Endodermal cell (in vitro differentiated cells): Measurements from ENCODE around the gene ADCY2. TPM values are rescaled to one million over a fixed set of nuclear protein-coding genes. Genes with fewer than 3 reads are reported as not detected.
A peak's percentile ranks its signal among the peaks of the same experiment; 100 is the strongest.

ENCODE experiments used
- DNase-seq: peaks from one replicate; pipeline ENCODE4 v3.0.0-alpha.2; 2017
- H3K27ac ChIP-seq: 2 replicates; pipeline ENCODE4 v1.5.1; 2013; ENCODE audit warnings: mild to moderate bottlenecking, low read depth, low read length, moderate library complexity
- H3K27me3 ChIP-seq: 2 replicates; pipeline ENCODE4 v1.6.1; 2013; ENCODE audit warnings: mild to moderate bottlenecking, low read length, moderate library complexity; ENCODE audit not compliant: insufficient read depth, control insufficient read depth, poor library complexity, severe bottlenecking
- H3K36me3 ChIP-seq: 2 replicates; pipeline ENCODE4 v1.7.0; 2013; ENCODE audit warnings: mild to moderate bottlenecking, low read length, moderate library complexity; ENCODE audit not compliant: control insufficient read depth, insufficient read depth
- H3K4me1 ChIP-seq: one replicate; pipeline ENCODE4 v1.7.0; 2013; ENCODE audit warnings: low read length; ENCODE audit not compliant: control insufficient read depth, insufficient read depth
- H3K4me3 ChIP-seq: 2 replicates; pipeline ENCODE4 v1.5.1; 2013; ENCODE audit warnings: mild to moderate bottlenecking, low read length, moderate library complexity
- H3K9ac ChIP-seq: 2 replicates; pipeline ENCODE4 v1.6.1; 2013; ENCODE audit warnings: mild to moderate bottlenecking, low read length, moderate library complexity; ENCODE audit not compliant: poor library complexity, severe bottlenecking; ENCODE audit errors: extremely low read depth
- H3K9me3 ChIP-seq: 2 replicates; pipeline ENCODE4 v1.6.1; 2013; ENCODE audit warnings: mild to moderate bottlenecking, low read length, moderate library complexity; ENCODE audit not compliant: control insufficient read depth
- H3K27ac Mint-ChIP-seq: 2 replicates; pipeline ENCODE4 v1.8.0; 2020; ENCODE audit warnings: mixed read lengths
- H3K27me3 Mint-ChIP-seq: 2 replicates; pipeline ENCODE4 v1.8.0; 2021; ENCODE audit warnings: mild to moderate bottlenecking, mixed read lengths; ENCODE audit not compliant: insufficient read depth
- H3K36me3 Mint-ChIP-seq: 2 replicates; pipeline ENCODE4 v1.8.0; 2020; ENCODE audit warnings: low read depth, mixed read lengths
- H3K4me1 Mint-ChIP-seq: 2 replicates; pipeline ENCODE4 v1.8.0; 2020; ENCODE audit warnings: mixed read lengths
- H3K4me3 Mint-ChIP-seq: 2 replicates; pipeline ENCODE4 v1.8.0; 2020; ENCODE audit warnings: mild to moderate bottlenecking, moderate library complexity, mixed read lengths
- H3K9me3 Mint-ChIP-seq: 2 replicates; pipeline ENCODE4 v1.8.0; 2020; ENCODE audit warnings: mild to moderate bottlenecking, mixed read lengths
- CTCF ChIP-seq: fragments of 200-600 bp; sonication (generic); conservative IDR thresholded peaks from 2 replicates; pipeline ENCODE4 v1.5.0; 2021; ENCODE audit warnings: antibody characterized with exemption, mild to moderate bottlenecking
- WGBS, 2 experiments: methylation state at CpG; one replicate each; pipeline versions ENCODE4 v1.1.5 to v1.1.7; 2013; ENCODE audit warnings: missing lambda C conversion rate in 2 of 2, mixed read lengths in 1 of 2; ENCODE audit not compliant: insufficient coverage in 1 of 2, insufficient read length in 1 of 2; 5-methylcytosine and 5-hydroxymethylcytosine counted together
- total RNA-seq, 2 donors: library from RNA; stranded (reverse); fragmentation: NEBNext Ultra II Directional in 1 of 2; extraction: Animal tissue kit (Norgen Biotek cat#: 25700) in 1 of 2; gene quantifications; 2 replicates in 1 of 2; 3 replicates in 1 of 2; pipeline ENCODE4 v1.2.1, GENCODE V29; 2021

ADCY2 gene
- total RNA-seq, 2 donors from 2014 or later, result 61.5 to 63.2 TPM

GRCh38 chr5:7608772-7609171, 212.8 kb downstream of the ADCY2 start:
- Mint-ChIP-seq H3K4me3 (no peak overlapping the region), H3K4me1 (peaks cover 23% of the 10 kb centered on the region), H3K27ac (peak overlapping the region; percentile 10)

GRCh38 chr5:7609726-7610125, 213.8 kb downstream of the ADCY2 start:
- 29 to 60% methylated on average over 1 of the region's 1 CpG for WGBS, 2 experiments

More at GRCh38 chr5:7608772-7609171, 212.8 kb downstream of the ADCY2 start:
- Histone ChIP-seq H3K27ac (no peak overlapping the region), H3K4me1 (peaks cover 15% of the 10 kb centered on the region), H3K36me3 (no peaks in the 10 kb centered on the region), H3K4me3 (no peak overlapping the region), H3K9me3 (no peaks in the 10 kb centered on the region), H3K9ac (no peak overlapping the region), H3K27me3 (no peaks in the 10 kb centered on the region)
- peaks cover 6% of the 10 kb centered on the region for H3K9me3 Mint-ChIP-seq
- no peak for DNase-seq
- TF ChIP-seq CTCF, result no peak
- H3K36me3 Mint-ChIP-seq, result peaks cover 5% of the 10 kb centered on the region
- H3K27me3 Mint-ChIP-seq, result no peaks in the 10 kb centered on the region

GRCh38 chr5:7610531-7611177, 214.7 kb downstream of the ADCY2 start:
- Histone ChIP-seq H3K4me1 (peaks cover 15% of the 10 kb centered on the region), H3K27ac (no peak overlapping the region), H3K9ac (no peak overlapping the region), H3K27me3 (no peaks in the 10 kb centered on the region), H3K4me3 (no peak overlapping the region), H3K9me3 (no peaks in the 10 kb centered on the region), H3K36me3 (no peaks in the 10 kb centered on the region)
- H3K4me3 Mint-ChIP-seq, result no peak overlapping the region
- H3K27me3 Mint-ChIP-seq, result no peaks in the 10 kb centered on the region
- WGBS, 2 experiments, result 67 to 90% methylated on average over 1 to 2 of the region's 2 CpGs
- peaks cover 23% of the 10 kb centered on the region for H3K4me1 Mint-ChIP-seq
- no peak overlapping the region for H3K27ac Mint-ChIP-seq
- TF ChIP-seq CTCF, result no peak
- DNase-seq, result no peak
- peaks cover 6% of the 10 kb centered on the region for H3K9me3 Mint-ChIP-seq
- H3K36me3 Mint-ChIP-seq, result peaks cover 7% of the 10 kb centered on the region

More at GRCh38 chr5:7609726-7610125, 213.8 kb downstream of the ADCY2 start:
- Histone ChIP-seq H3K4me1 (peaks cover 15% of the 10 kb centered on the region), H3K9me3 (no peaks in the 10 kb centered on the region), H3K27ac (no peak overlapping the region), H3K27me3 (no peaks in the 10 kb centered on the region), H3K36me3 (no peaks in the 10 kb centered on the region), H3K9ac (no peak overlapping the region), H3K4me3 (no peak overlapping the region)
- Mint-ChIP-seq H3K4me3 (no peak overlapping the region), H3K27me3 (no peaks in the 10 kb centered on the region), H3K36me3 (peaks cover 5% of the 10 kb centered on the region), H3K27ac (no peak overlapping the region), H3K9me3 (peaks cover 6% of the 10 kb centered on the region), H3K4me1 (peaks cover 23% of the 10 kb centered on the region)
- DNase-seq, result no peak
- no peak for TF ChIP-seq CTCF
